Neural cell (in vitro differentiated cells): ENCODE results near the gene IQGAP2. TPM values are rescaled to one million over a fixed set of nuclear protein-coding genes. Genes with fewer than 3 reads are reported as not detected.

Experiments used
- H2AFZ ChIP-seq: fragments of 200-600, 300-800 bp; sonication (generic), shearing (Covaris generic); 2 replicates; pipeline ENCODE4 v1.6.0; 2014; ENCODE audit warnings: low read depth, mild to moderate bottlenecking, antibody characterized with exemption, low read length, moderate library complexity
- H3F3A ChIP-seq: fragments of 200-600 bp; shearing (Covaris generic); 2 replicates; pipeline ENCODE4 v1.6.1; 2016; ENCODE audit warnings: mild to moderate bottlenecking, moderate library complexity, mixed read lengths, antibody characterized with exemption, low read length; ENCODE audit not compliant: insufficient read depth, poor library complexity, severe bottlenecking
- H3K27ac ChIP-seq: fragments of 200-600, 300-800 bp; sonication (generic), shearing (Covaris generic); 2 replicates; pipeline ENCODE4 v1.5.1; 2014; ENCODE audit warnings: mild to moderate bottlenecking, low read length, moderate library complexity
- H3K27me3 ChIP-seq: fragments of 300-800, 200-600 bp; sonication (generic), shearing (Covaris generic); 2 replicates; pipeline ENCODE4 v1.6.0; 2014; ENCODE audit warnings: mild to moderate bottlenecking, low read depth, low read length, moderate library complexity; ENCODE audit not compliant: insufficient read depth
- H3K36me3 ChIP-seq: fragments of 300-800, 200-600 bp; sonication (generic), shearing (Covaris generic); 2 replicates; pipeline ENCODE4 v1.5.1; 2014; ENCODE audit warnings: mild to moderate bottlenecking, antibody characterized with exemption, low read length, moderate library complexity; ENCODE audit not compliant: insufficient read depth
- H3K4me2 ChIP-seq: fragments of 300-800, 200-600 bp; sonication (generic), shearing (Covaris generic); 2 replicates; pipeline ENCODE4 v1.6.0; 2014; ENCODE audit warnings: mild to moderate bottlenecking, low read length
- H3K4me3 ChIP-seq: fragments of 300-800, 200-600 bp; sonication (generic), shearing (Covaris generic); 2 replicates; pipeline ENCODE4 v1.5.1; 2014; ENCODE audit warnings: mild to moderate bottlenecking, low read length, moderate library complexity
- H3K79me2 ChIP-seq: fragments of 200-600 bp; shearing (Covaris generic); replicated peaks from 2 replicates; pipeline ENCODE4 v1.6.0; 2014; ENCODE audit warnings: mild to moderate bottlenecking, low read length, moderate library complexity; ENCODE audit not compliant: insufficient read depth
- H3K9ac ChIP-seq: fragments of 300-800, 200-600 bp; sonication (generic), shearing (Covaris generic); 2 replicates; pipeline ENCODE4 v1.6.1; 2016; ENCODE audit warnings: mild to moderate bottlenecking, low read length, mixed read lengths
- H3K9me2 ChIP-seq: fragments of 200-600 bp; shearing (Covaris generic); 2 replicates; pipeline ENCODE4 v1.6.1; 2016; ENCODE audit warnings: mild to moderate bottlenecking, low read length, mixed read lengths; ENCODE audit not compliant: insufficient read depth
- H3K9me3 ChIP-seq: fragments of 200-600, 300-800 bp; sonication (generic), shearing (Covaris generic); 2 replicates; pipeline ENCODE4 v1.6.1; 2016; ENCODE audit warnings: mild to moderate bottlenecking, mixed run types, low read length, moderate library complexity, mixed read lengths
- H4K20me1 ChIP-seq: fragments of 200-600 bp; shearing (Covaris generic); 2 replicates; pipeline ENCODE4 v1.6.1; 2016; ENCODE audit warnings: mild to moderate bottlenecking, mixed run types; ENCODE audit not compliant: insufficient read depth
- CTCF ChIP-seq: fragments of 450-650 bp; IDR thresholded peaks from 2 replicates; pipeline ENCODE4 v1.5.1; 2014; ENCODE audit warnings: antibody characterized with exemption, mild to moderate bottlenecking, moderate library complexity; ENCODE audit not compliant: poor library complexity, severe bottlenecking
- EP300 ChIP-seq: fragments of 450-650 bp; conservative IDR thresholded peaks from 2 replicates; pipeline ENCODE4 v1.6.1; 2014; ENCODE audit warnings: antibody characterized with exemption, mild to moderate bottlenecking, moderate library complexity; ENCODE audit not compliant: poor library complexity, severe bottlenecking
- EZH2 ChIP-seq: fragments of 200-600, 300-800 bp; shearing (Covaris generic), sonication (generic); IDR thresholded peaks from 2 replicates; pipeline ENCODE4 v1.6.1; 2014; ENCODE audit warnings: antibody characterized with exemption, low read length, borderline replicate concordance, mild to moderate bottlenecking; ENCODE audit not compliant: insufficient read depth, poor library complexity, severe bottlenecking
- MXI1 ChIP-seq: fragments of 450-650 bp; conservative IDR thresholded peaks from 2 replicates; pipeline ENCODE4 v1.6.1; 2014; ENCODE audit warnings: antibody characterized with exemption, mild to moderate bottlenecking; ENCODE audit not compliant: poor library complexity, severe bottlenecking
- POLR2AphosphoS5 ChIP-seq: IDR thresholded peaks from 2 replicates; pipeline ENCODE4 v1.6.1; 2012
- RAD21 ChIP-seq: fragments of 450-650 bp; conservative IDR thresholded peaks from 2 replicates; pipeline ENCODE4 v1.6.1; 2014; ENCODE audit warnings: antibody characterized with exemption, mild to moderate bottlenecking, moderate library complexity
- SMC3 ChIP-seq: fragments of 450-650 bp; conservative IDR thresholded peaks from 2 replicates; pipeline ENCODE4 v1.6.1; 2014; ENCODE audit warnings: antibody characterized with exemption, mild to moderate bottlenecking, moderate library complexity; ENCODE audit not compliant: poor library complexity
- TAF1 ChIP-seq: IDR thresholded peaks from 2 replicates; pipeline ENCODE4 v1.6.1; 2012; ENCODE audit warnings: low read depth
- polyA plus RNA-seq: library from polyadenylated mRNA; depleted of rRNA; stranded (reverse); fragments of >200 nt; gene quantifications from 2 replicates; pipeline ENCODE4 v1.2.3, GENCODE V29; 2014
- TF ChIP-seq, protein P1 (sequence below): IDR thresholded peaks from 2 replicates; pipeline ENCODE4 v1.6.1; 2012; ENCODE audit warnings: borderline replicate concordance

IQGAP2 gene
- polyA plus RNA-seq, 1 donor from 2014 or later = 5.2 TPM

- Histone ChIP-seq H3K27ac (no peak overlapping the region), H3K27me3 (no peaks in the 10 kb centered on the region), H2AFZ (no peak overlapping the region), H4K20me1 (no peaks in the 10 kb centered on the region), H3K9me2 (no peaks in the 10 kb centered on the region), H3F3A (no peaks in the 10 kb centered on the region), H3K4me3 (no peak overlapping the region), H3K79me2 (peaks cover 46% of the 10 kb centered on the region), H3K36me3 (peaks cover 5% of the 10 kb centered on the region), H3K9me3 (no peaks in the 10 kb centered on the region), H3K4me2 (no peak overlapping the region), H3K9ac (no peak overlapping the region)
- TF ChIP-seq, protein P1, sequence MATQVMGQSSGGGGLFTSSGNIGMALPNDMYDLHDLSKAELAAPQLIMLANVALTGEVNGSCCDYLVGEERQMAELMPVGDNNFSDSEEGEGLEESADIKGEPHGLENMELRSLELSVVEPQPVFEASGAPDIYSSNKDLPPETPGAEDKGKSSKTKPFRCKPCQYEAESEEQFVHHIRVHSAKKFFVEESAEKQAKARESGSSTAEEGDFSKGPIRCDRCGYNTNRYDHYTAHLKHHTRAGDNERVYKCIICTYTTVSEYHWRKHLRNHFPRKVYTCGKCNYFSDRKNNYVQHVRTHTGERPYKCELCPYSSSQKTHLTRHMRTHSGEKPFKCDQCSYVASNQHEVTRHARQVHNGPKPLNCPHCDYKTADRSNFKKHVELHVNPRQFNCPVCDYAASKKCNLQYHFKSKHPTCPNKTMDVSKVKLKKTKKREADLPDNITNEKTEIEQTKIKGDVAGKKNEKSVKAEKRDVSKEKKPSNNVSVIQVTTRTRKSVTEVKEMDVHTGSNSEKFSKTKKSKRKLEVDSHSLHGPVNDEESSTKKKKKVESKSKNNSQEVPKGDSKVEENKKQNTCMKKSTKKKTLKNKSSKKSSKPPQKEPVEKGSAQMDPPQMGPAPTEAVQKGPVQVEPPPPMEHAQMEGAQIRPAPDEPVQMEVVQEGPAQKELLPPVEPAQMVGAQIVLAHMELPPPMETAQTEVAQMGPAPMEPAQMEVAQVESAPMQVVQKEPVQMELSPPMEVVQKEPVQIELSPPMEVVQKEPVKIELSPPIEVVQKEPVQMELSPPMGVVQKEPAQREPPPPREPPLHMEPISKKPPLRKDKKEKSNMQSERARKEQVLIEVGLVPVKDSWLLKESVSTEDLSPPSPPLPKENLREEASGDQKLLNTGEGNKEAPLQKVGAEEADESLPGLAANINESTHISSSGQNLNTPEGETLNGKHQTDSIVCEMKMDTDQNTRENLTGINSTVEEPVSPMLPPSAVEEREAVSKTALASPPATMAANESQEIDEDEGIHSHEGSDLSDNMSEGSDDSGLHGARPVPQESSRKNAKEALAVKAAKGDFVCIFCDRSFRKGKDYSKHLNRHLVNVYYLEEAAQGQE = no peak
- no peak for TF ChIP-seq CTCF
- TF ChIP-seq EP300 = no peak
- TF ChIP-seq TAF1 = no peak
- no peak for TF ChIP-seq MXI1
- no peak for TF ChIP-seq RAD21
- TF ChIP-seq POLR2AphosphoS5 = no peak
- no peak for TF ChIP-seq SMC3
- TF ChIP-seq EZH2 = no peak
These were observed 320.8 kb downstream of the IQGAP2 start for GRCh38 chr5:76723906-76724305.

DNA sequence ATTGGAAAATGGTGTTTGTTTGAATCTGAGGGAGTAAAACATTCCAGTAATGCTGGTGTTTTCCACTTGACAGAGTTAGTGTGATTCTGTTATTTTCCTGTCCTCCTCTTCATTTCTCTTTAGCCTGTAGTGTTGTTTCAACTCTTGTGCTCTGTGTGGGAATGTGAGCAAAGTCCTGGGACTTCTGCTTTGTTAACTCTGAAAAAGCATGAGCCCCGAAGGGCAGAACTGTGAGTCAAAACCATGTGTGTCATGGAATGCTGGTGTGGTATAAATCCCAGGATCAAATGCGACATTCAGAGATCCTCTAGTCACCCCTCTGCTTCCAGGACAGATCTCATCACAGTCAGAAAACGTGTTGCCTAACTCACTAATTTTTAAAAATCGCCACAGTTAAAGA lies 321.8 kb downstream of the IQGAP2 start:
- Histone ChIP-seq H3K27ac (no peak overlapping the region), H3F3A (no peaks in the 10 kb centered on the region), H4K20me1 (no peaks in the 10 kb centered on the region), H3K9me3 (no peaks in the 10 kb centered on the region), H3K4me3 (no peak overlapping the region), H3K79me2 (peaks cover 47% of the 10 kb centered on the region), H2AFZ (no peak overlapping the region), H3K27me3 (no peaks in the 10 kb centered on the region), H3K9me2 (no peaks in the 10 kb centered on the region), H3K36me3 (peaks cover 5% of the 10 kb centered on the region), H3K4me2 (no peak overlapping the region), H3K9ac (no peak overlapping the region)
- TF ChIP-seq RAD21 (no peak), EZH2 (no peak), MXI1 (no peak), SMC3 (no peak), CTCF (no peak), POLR2AphosphoS5 (no peak), EP300 (no peak), TAF1 (no peak)
- TF ChIP-seq, protein P1 = no peak
